HG03354 (cell line): Measurements from ENCODE around the gene TPM2.
"Not testable (repeated sequence)": the region's sequence is repeated elsewhere in the genome, so short reads cannot be mapped to it uniquely, and the experiment has no call there.

Experiments used
- ATAC-seq: cut with Tn5 transposase; IDR thresholded peaks from one replicate; pipeline ENCODE4 v1.9.1; 2021; ENCODE audit warnings: mild to moderate bottlenecking; ENCODE audit not compliant: unreplicated experiment, poor library complexity, severe bottlenecking

TPM2 gene

DNA sequence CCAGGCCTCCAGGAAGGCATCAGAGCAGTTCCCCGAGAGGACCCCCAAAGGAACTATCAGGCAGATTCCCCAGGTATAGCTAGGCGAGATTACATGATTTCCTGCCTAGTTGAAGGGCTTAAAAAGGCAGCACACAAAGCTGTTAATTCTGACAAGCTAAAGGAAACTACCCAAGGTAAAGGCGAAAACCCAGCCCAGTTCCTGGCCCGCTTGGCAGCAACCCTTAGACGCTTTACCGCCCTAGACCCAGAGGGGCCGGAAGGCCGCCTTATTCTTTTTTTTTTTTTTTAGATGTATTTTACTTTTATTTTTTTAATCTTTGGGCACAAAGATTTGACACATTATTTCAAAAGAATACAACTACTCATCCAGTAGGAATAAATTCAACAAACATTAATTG lies 51.0 kb downstream of the TPM2 start:
- not testable (repeated sequence) for ATAC-seq

DNA sequence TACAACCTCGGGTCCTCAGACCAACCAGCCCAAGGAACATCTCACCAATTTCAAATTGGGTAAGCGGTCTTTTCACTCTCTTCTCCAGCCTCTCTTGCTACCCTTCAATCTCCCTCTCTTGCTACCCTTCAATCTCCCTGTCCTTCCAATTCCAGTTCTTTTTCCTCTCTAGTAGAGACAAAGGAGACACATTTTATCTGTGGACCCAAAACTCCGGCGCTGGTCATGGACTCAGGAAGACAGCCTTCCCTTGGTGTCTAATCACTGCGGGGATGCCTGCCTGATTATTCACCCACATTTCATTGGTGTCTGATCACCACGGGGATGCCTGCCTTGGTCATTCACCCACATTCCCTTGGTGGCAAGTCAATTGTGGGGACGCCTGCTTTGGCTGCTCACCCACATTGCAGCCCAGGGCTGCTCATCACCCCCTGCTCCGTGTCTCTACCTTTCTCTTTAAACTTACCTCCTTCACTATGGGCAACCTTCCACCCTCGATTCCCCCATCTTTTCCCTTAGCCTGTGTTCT lies 52.2 kb downstream of the TPM2 start:
- not testable (repeated sequence) for ATAC-seq

DNA sequence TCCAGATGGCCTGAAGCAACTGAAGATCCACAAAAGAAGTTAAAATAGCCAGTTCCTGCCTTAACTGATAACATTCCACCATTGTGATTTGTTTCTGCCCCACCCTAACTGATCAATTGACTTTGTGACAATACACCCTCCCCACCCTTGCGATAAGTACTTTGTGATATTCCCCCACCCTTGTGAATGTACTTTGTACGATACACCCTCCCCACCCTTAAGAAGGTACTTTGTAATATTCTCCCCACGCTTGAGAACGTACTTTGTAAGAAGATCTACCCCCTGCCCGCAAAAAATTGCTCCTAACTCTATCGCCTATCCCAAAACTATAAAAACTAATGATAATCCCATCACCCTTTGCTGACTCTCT lies 52.9 kb downstream of the TPM2 start:
- not testable (repeated sequence) for ATAC-seq

DNA sequence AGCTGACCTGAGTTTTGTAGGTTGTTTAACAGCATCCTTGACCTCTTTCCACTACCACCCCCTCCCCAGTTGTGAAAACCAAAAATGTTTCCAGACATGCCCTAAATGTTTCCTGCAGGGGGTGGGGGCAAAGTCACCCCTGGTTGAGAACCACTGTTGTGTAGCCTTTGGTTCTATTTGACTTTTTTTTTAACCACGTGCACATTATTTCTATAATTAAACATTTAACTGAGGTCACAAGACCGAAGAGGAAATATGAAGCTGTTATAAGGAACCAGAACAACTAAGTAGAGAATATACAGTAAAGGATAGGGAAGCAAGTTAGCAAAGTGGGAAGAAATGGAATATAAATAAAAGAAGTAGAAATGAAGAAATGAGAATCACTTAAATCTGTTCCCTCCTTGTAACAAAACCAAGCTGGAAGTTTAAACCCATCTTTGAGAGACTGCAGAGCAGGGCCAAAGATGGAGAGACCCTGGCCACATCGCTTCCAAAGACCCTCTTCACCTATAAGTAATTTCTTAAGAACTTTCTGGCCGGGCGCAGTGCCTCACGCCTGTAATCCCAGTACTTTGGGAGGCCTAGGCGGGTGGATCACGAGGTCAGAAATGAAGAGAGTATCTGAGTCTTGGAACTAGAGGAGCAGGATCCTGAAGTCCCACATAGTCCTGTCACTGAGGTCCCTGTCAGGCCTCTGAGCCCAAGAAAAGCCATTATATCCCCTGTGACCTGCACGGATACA lies 53.4 kb downstream of the TPM2 start:
- ATAC-seq, result no peak

DNA sequence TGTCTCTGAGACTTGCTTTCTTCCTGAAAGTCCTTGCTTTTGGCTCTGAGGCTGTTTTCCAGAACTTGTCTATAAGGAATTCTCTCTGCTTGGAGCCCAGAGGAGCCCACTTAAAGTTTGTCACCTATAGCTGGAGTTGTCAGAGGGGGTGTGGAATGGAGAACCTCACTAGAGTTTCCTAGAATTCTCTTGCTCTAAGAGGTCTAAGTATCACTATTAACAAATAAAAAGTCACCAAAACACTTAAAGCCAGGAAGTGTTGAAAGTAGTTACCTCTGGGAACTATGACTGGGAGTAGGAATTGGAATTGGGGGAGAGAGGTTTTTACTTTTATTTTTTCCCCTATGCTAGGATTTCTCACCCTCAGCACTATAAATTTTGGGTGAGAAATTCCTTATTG lies 54.0 kb downstream of the TPM2 start:
- ATAC-seq, result no peak
